Adrenal gland (tissue), 5 donors: Measurements from ENCODE around the gene SLC6A13.

Source experiments
- POLR2A ChIP-seq, 2 donors: fragments of 450-650 bp; IDR thresholded peaks; one replicate each; pipeline ENCODE4 v1.6.1; 2017; ENCODE audit warnings: antibody characterized with exemption in 2 of 2, mild to moderate bottlenecking in 2 of 2, moderate library complexity in 1 of 2
- TF ChIP-seq, protein P1 (sequence below), 6 experiments: fragments of 450-650 bp in 4 of 6; fragments of 200-600 bp in 2 of 6; sonication (generic) in 1 of 6; IDR thresholded peaks; 1 replicate in 5 of 6; 2 replicates in 1 of 6; pipeline versions ENCODE4 v1.5.1 to v1.8.0; 2016 to 2021; ENCODE audit warnings: antibody characterized with exemption in 6 of 6, mild to moderate bottlenecking in 2 of 6, moderate library complexity in 1 of 6
- donor health status: DM: no; HTN: no; CAD: no.

DNA sequence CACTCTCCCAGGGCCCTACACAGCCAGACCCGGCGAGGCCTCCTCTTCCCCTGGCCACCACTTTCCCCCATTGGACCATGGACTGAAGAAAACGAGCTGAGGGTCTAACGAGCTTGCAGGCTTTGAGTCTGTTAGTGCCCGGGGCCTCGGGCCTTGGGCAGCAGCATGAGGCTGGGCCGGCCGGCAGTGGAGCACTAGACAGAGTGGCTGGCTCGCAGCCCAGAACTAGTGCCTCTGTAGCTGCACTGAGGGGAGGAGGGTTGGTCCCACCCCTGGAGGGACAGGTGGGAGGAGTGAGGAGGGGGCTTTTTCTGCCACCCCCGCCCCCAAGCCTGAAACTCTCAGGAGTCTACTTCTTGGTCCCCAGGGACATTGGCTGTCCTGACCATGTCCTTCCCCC is 87.4 kb downstream of the SLC6A13 start:
- TF ChIP-seq, protein P1, sequence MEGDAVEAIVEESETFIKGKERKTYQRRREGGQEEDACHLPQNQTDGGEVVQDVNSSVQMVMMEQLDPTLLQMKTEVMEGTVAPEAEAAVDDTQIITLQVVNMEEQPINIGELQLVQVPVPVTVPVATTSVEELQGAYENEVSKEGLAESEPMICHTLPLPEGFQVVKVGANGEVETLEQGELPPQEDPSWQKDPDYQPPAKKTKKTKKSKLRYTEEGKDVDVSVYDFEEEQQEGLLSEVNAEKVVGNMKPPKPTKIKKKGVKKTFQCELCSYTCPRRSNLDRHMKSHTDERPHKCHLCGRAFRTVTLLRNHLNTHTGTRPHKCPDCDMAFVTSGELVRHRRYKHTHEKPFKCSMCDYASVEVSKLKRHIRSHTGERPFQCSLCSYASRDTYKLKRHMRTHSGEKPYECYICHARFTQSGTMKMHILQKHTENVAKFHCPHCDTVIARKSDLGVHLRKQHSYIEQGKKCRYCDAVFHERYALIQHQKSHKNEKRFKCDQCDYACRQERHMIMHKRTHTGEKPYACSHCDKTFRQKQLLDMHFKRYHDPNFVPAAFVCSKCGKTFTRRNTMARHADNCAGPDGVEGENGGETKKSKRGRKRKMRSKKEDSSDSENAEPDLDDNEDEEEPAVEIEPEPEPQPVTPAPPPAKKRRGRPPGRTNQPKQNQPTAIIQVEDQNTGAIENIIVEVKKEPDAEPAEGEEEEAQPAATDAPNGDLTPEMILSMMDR (IDR thresholded peaks at IDR 0.05), result no peak
- TF ChIP-seq POLR2A (IDR thresholded peaks at IDR 0.05), result no peak
